ENCODE measurements around the gene PSTPIP1. TPM values are rescaled to one million over a fixed set of nuclear protein-coding genes. Genes with fewer than 3 reads are reported as not detected.

The PSTPIP1 gene
- total and polyA plus RNA-seq, 9 of the 15 experiments (the other 6 are each of a cell fraction or from before 2014, with no cell fraction given), result not detected

DNA sequence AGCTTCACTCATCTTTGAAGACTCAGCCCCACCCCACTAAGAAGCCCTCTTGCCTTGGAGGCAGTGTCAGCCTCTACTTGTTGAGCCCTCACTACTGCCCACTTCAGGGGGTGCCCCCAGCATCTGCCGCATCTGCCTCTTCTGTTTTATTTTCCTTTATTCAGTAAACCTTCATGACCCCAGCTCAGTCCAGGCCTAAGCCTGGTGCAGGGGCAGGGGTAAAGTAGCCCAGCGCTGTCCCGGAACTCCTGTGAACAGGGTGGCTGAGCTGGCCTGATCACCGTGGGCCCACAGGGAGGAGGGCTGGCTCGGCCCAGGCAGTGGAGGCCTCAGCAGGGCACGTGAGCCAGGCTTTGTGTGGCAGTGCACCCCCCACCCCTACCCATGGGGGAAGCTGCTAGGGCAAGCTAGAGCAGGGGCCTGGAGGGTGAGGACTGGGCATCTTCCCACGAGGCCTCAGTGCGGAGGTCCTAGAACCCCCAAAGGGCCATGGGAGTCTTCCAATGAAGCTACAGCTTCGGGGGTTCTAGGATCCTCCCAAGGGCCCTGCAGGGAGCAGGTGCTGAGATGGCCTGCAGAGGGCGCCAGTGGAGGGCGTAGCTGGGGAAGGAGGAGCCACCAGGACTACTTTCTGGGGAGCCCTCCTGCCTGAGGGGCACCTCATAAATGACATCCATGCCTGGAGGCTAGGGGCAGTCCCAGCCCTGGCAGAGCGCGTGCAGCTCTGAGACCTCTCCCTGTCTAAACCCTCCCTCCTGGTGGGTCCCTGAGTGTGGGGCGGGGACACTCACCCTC, 40.0 kb downstream of the PSTPIP1 start:
- H3K27ac ChIP-seq (ENCODE audit: extremely low read depth, low read depth, low read length), result no peak overlapping the region
- H3K9me3 ChIP-seq (replicated peaks; ENCODE audit: control insufficient read depth, insufficient read depth, low read depth, low read length), result no peaks in the 10 kb centered on the region
- DNase-seq (ENCODE audit: extremely low read depth in 1 of 4, low spot score in 3 of 4), result peak; percentile 52 to 66 (median 58)
- H2AFZ ChIP-seq (ENCODE audit: low read depth, low read length), result no peak overlapping the region
- POLR2A ChIA-PET, result interaction anchor here (0.6 to 1.6 kb wide), 5 partner anchors 9 to 598 kb away, joined by 3 to 4 read pairs (median 3); no protein-coding TSS in a partner anchor
- CTCF ChIA-PET (ENCODE audit: low intra/inter-chr PET ratio), result interaction anchor here (0.5 kb wide), 1 partner anchor 598 kb away, joined by 5 read pairs; the partner anchor contains the start of gene LINGO1
- peak overlapping the region in 1 of 2 experiments; percentile 3; a peak in 1 of 4 replicates for H3K9ac ChIP-seq (ENCODE audit: insufficient read depth in 1 of 2, low read depth in 2 of 2, low read length in 2 of 2)
- peaks cover 0 to 37% of the 10 kb centered on the region in 2 experiments; a peak in 1 of 5 replicates for H3K4me1 ChIP-seq (replicated peaks in 1 of 2; ENCODE audit: control insufficient read depth in 2 of 2, insufficient read depth in 2 of 2, low read length in 2 of 2)
- no TSS peak for BruUV-seq (replicated peaks)
- FAIRE-seq, result no peak
- peak; percentile 82 for ATAC-seq
- H3K4me2 ChIP-seq (ENCODE audit: insufficient read depth, low read length), result no peak overlapping the region
- no peaks in the 10 kb centered on the region for H3K27me3 ChIP-seq (ENCODE audit: control insufficient read depth in 2 of 2, insufficient read depth in 2 of 2, low read length in 2 of 2)
- intact Hi-C loops (cut with micrococcal nuclease) (no loop called here), in situ Hi-C loops (cut with MboI) (no loop called here)
- no peak overlapping the region for H3K4me3 ChIP-seq
- H3K9me1 ChIP-seq (ENCODE audit: control insufficient read depth, insufficient read depth, low read length), result peaks cover 4% of the 10 kb centered on the region
- no peaks in the 10 kb centered on the region for H3K79me2 ChIP-seq (ENCODE audit: control insufficient read depth, insufficient read depth, low read length)
- WGBS (ENCODE audit: insufficient coverage, low coverage, missing lambda C conversion rate), result 36% methylated on average over 13 of the region's 14 CpGs
- H4K20me1 ChIP-seq (replicated peaks; ENCODE audit: control insufficient read depth, insufficient read depth, low read length), result no peaks in the 10 kb centered on the region
- H3K36me3 ChIP-seq (ENCODE audit: control insufficient read depth, insufficient read depth, low read length), result 0 out of 3 replicates have a peak, but pooled peaks cover 4% of the 10 kb centered on the region
- no peak for TF ChIP-seq CEBPG (CRISPR knock-in tag; IDR thresholded peaks at IDR 0.05)
- TF ChIP-seq CEBPG (tag; conservative IDR thresholded peaks at IDR 0.05 in 1 of 2, IDR thresholded peaks at IDR 0.05 in 1 of 2), result no peak
- no peak for TF ChIP-seq PHF21A (IDR thresholded peaks at IDR 0.05; ENCODE audit: borderline replicate concordance, low read depth)
- no peak for TF ChIP-seq SIN3B (IDR thresholded peaks at IDR 0.05; ENCODE audit: low read depth)
- peak; percentile 93 for TF ChIP-seq ZNF740 (CRISPR knock-in tag; IDR thresholded peaks at IDR 0.05)
- TF ChIP-seq ZNF740 (tag; IDR thresholded peaks at IDR 0.05), result peak in 1 of 2 experiments; percentile 65; a peak in 2 of 4 replicates
- 0 out of 2 replicates have a peak, but pooled peaks have one; percentile 39 for TF ChIP-seq POLR2G (IDR thresholded peaks at IDR 0.05; ENCODE audit: low read depth, low read length)
- 0 out of 2 replicates have a peak, but pooled peaks have one; percentile 32 for TF ChIP-seq USF1 (CRISPR knock-in tag; IDR thresholded peaks at IDR 0.05)
- peak; percentile 28; the same call in 1 of the 2 replicates for TF ChIP-seq REST (IDR thresholded peaks at IDR 0.05; ENCODE audit: borderline replicate concordance)
- no peak for TF ChIP-seq REST (CRISPR knock-in tag; IDR thresholded peaks at IDR 0.05; ENCODE audit: low read depth)
- peak; percentile 45; the same call in 1 of the 2 replicates for TF ChIP-seq STAG1 (CRISPR knock-in tag; IDR thresholded peaks at IDR 0.05; ENCODE audit: borderline replicate concordance)

All from K562 (cell line).